Inferior parietal cortex (tissue), 1 donor: Measurements from ENCODE around the gene SLC2A8.
A peak's percentile ranks its signal among the peaks of the same experiment; 100 is the strongest.

Experiments used
- DNase-seq: peaks from one replicate; pipeline ENCODE4 v3.0.0-alpha.2; 2016; ENCODE audit errors: extremely low spot score

Gene SLC2A8

GRCh38 chr9:127430415-127430814, 33.4 kb downstream of the SLC2A8 start:
- DNase-seq, result no peak

GRCh38 chr9:127437497-127438264, 40.7 kb downstream of the SLC2A8 start:
- no peak for DNase-seq

- no peak for DNase-seq
Measured at GRCh38 chr9:127438394-127438793, 41.4 kb downstream of the SLC2A8 start.

GRCh38 chr9:127444283-127444920, 47.4 kb downstream of the SLC2A8 start:
- no peak for DNase-seq

GRCh38 chr9:127444921-127445850, 48.2 kb downstream of the SLC2A8 start:
- DNase-seq, result no peak

- DNase-seq, result no peak
Measured at GRCh38 chr9:127445851-127446712, 49.1 kb downstream of the SLC2A8 start.

GRCh38 chr9:127446713-127447415, 49.9 kb downstream of the SLC2A8 start:
- no peak for DNase-seq

- no peak for DNase-seq
Measured at GRCh38 chr9:127447416-127448111, 50.6 kb downstream of the SLC2A8 start.

- no peak for DNase-seq
Measured at GRCh38 chr9:127448112-127448805, 51.3 kb downstream of the SLC2A8 start.

GRCh38 chr9:127449332-127449966, 52.5 kb downstream of the SLC2A8 start:
- no peak for DNase-seq

- no peak for DNase-seq
Measured at GRCh38 chr9:127450243-127450760, 53.3 kb downstream of the SLC2A8 start.

- peak; percentile 97 for DNase-seq
Measured at GRCh38 chr9:127450830-127451607, 54.0 kb downstream of the SLC2A8 start, which contains the start of the genes LRSAM1 and RPL12. TSS of gene LRSAM1 (plus strand) at chr9:127451510. CDS start at chr9:127454528, 3,018 bp downstream. TSS of gene RPL12 (minus strand) at chr9:127451406. CDS start at chr9:127451317, 89 bp downstream.

GRCh38 chr9:127451608-127451857, 54.6 kb downstream of the SLC2A8 start:
- DNase-seq, result no peak

GRCh38 chr9:127451858-127452656, 55.1 kb downstream of the SLC2A8 start:
- DNase-seq, result no peak

GRCh38 chr9:127452691-127453090, 55.7 kb downstream of the SLC2A8 start:
- no peak for DNase-seq

GRCh38 chr9:127455324-127455992, 58.5 kb downstream of the SLC2A8 start:
- no peak for DNase-seq
